Measurements from ENCODE around the gene ARMH3.

DNA sequence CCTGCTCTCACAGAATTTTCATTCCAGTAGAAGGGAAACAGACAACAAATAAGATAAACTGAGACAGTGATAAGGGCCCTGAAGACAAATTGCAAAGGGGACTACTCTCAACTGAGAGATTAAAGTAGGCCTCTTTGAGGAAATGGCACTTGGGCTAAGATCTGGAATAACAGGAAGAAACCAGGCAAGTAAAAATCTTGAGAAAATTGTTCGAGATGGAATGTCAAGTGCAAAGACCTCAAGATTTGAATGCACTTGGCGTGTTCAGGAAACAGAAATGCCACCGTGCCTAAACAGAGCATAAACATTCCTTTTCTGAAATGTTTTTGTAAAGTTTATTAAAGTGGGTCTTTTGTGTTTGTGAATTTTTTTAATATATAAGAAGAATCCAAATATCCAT is 10.7 kb downstream of the ARMH3 start:
- TF ChIP-seq, protein P1, sequence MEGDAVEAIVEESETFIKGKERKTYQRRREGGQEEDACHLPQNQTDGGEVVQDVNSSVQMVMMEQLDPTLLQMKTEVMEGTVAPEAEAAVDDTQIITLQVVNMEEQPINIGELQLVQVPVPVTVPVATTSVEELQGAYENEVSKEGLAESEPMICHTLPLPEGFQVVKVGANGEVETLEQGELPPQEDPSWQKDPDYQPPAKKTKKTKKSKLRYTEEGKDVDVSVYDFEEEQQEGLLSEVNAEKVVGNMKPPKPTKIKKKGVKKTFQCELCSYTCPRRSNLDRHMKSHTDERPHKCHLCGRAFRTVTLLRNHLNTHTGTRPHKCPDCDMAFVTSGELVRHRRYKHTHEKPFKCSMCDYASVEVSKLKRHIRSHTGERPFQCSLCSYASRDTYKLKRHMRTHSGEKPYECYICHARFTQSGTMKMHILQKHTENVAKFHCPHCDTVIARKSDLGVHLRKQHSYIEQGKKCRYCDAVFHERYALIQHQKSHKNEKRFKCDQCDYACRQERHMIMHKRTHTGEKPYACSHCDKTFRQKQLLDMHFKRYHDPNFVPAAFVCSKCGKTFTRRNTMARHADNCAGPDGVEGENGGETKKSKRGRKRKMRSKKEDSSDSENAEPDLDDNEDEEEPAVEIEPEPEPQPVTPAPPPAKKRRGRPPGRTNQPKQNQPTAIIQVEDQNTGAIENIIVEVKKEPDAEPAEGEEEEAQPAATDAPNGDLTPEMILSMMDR (conservative IDR thresholded peaks at IDR 0.05 in 1 of 2, IDR thresholded peaks at IDR 0.05 in 1 of 2; ENCODE audit: extremely low read depth in 1 of 2, insufficient read depth in 1 of 2, low read depth in 1 of 2, low read length in 2 of 2), result no peak
- TF ChIP-seq EZH2 (IDR thresholded peaks at IDR 0.05; ENCODE audit: borderline replicate concordance, low read length), result no peak

Measured in mammary epithelial cell (primary cell).